Activated T-cell treated with anti-CD3 and anti-CD28 coated beads, Interleukin-2, amount 50 U/mL, for 4 hours (primary cell): Measurements from ENCODE around the gene VWA5A. TPM values are rescaled to one million over a fixed set of nuclear protein-coding genes. Genes with fewer than 3 reads are reported as not detected.
"Not testable (repeated sequence)": the region's sequence is repeated elsewhere in the genome, so short reads cannot be mapped to it uniquely, and the experiment has no call there.

Source experiments
- ATAC-seq, 2 donors: fragments of 200-7000 bp; cut with Tn5 transposase; one replicate each; pipeline ENCODE4 v1.10.0; 2021
- DNase-seq: peaks from one replicate; pipeline ENCODE4 v3.0.0-alpha.2; 2020
- H3K27me3 Mint-ChIP-seq: one replicate; pipeline ENCODE4 v1.8.0; 2021; ENCODE audit warnings: low read depth, mixed read lengths
- H3K36me3 Mint-ChIP-seq: one replicate; pipeline ENCODE4 v1.8.0; 2022; ENCODE audit warnings: mixed read lengths; ENCODE audit not compliant: insufficient read depth
- H3K4me1 Mint-ChIP-seq: one replicate; pipeline ENCODE4 v1.8.0; 2021; ENCODE audit warnings: low read depth, mixed read lengths
- H3K4me3 Mint-ChIP-seq: one replicate; pipeline ENCODE4 v1.8.0; 2021; ENCODE audit warnings: mild to moderate bottlenecking, moderate library complexity, mixed read lengths
- H3K9me3 Mint-ChIP-seq: one replicate; pipeline ENCODE4 v1.8.0; 2021; ENCODE audit warnings: mixed read lengths
- total RNA-seq, 3 donors: library from RNA; stranded (reverse); gene quantifications; one replicate each; pipeline ENCODE4 v1.2.1, GENCODE V29; 2021

Gene VWA5A
- total RNA-seq, 3 donors from 2014 or later, result 1.5 to 1.8 (median 1.7) TPM

- H3K36me3 Mint-ChIP-seq, ATAC-seq, H3K9me3 Mint-ChIP-seq, DNase-seq, H3K4me1 Mint-ChIP-seq, H3K4me3 Mint-ChIP-seq, H3K27me3 Mint-ChIP-seq: not testable (repeated sequence)
Observed at GRCh38 chr11:124170315-124170714, 55.1 kb downstream of the VWA5A start.

DNA sequence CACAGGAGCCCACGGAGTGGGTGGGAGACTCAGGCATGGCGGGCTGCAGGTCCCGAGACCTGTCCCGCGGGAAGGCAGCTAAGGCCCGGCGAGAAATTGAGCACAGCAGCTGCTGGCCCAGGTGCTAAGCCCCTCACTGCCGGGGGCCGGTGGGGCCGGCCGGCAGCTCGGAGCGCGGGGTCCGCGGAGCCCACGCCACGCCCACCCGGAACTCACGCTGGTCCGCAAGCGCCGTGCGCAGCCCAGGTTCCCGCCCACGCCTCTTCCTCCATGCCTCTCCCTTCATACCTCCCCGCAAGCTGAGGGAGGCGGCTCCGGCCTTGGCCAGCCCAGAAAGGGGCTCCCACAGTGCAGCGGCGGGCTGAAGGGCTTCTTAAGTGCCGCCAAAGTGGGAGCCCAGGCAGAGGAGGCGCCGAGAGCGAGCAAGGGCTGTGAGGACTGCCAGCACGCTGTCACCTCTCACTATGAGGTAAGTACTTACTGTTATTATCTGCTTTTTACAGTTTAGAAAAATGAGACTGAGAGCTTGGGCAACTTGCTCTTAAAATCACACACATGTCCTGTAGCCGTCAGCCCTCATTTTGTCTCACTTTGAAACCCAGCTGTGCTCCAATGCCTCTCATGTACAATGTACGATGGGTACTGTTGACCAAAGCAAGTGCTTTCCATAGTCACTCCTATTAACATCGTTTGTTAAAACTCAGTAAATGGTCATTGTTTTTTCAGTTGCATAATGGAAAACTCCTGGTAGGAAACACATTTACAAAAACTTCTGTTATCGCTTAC lies 55.7 kb downstream of the VWA5A start:
- DNase-seq (no peak), ATAC-seq (no peak)
- Mint-ChIP-seq H3K9me3 (no peaks in the 10 kb centered on the region), H3K4me3 (no peak overlapping the region), H3K36me3 (no peaks in the 10 kb centered on the region), H3K27me3 (peaks cover 7% of the 10 kb centered on the region), H3K4me1 (no peaks in the 10 kb centered on the region)

- H3K9me3 Mint-ChIP-seq, result no peaks in the 10 kb centered on the region
- DNase-seq, result no peak
- H3K4me3 Mint-ChIP-seq, result no peak overlapping the region
- no peak for ATAC-seq
- no peaks in the 10 kb centered on the region for H3K4me1 Mint-ChIP-seq
- peaks cover under 1% of the 10 kb centered on the region for H3K27me3 Mint-ChIP-seq
- H3K36me3 Mint-ChIP-seq, result no peaks in the 10 kb centered on the region
Observed at GRCh38 chr11:124172101-124172500, 56.9 kb downstream of the VWA5A start.

DNA sequence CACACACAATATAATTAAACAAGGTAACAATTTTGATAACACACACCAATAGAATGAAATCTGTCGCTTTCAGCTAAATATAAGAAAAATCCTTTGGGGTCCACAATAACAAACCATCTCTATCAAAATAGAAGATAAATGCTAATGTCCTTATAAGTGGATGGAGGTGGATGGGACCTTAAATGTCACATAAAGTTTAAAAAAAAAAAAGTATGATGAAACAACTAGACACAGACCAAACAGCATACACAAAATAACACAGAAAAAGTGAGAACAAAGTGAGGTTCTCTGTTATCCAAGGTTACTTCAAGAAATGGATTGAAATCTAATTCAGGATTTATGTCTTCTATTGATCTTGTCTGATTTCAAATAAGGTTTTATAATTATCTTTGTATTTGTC lies 57.3 kb downstream of the VWA5A start:
- Mint-ChIP-seq H3K9me3 (no peaks in the 10 kb centered on the region), H3K4me3 (no peak overlapping the region), H3K27me3 (no peaks in the 10 kb centered on the region), H3K4me1 (no peaks in the 10 kb centered on the region), H3K36me3 (no peaks in the 10 kb centered on the region)
- no peak for DNase-seq
- ATAC-seq, result no peak

- H3K27me3 Mint-ChIP-seq, result no peaks in the 10 kb centered on the region
- no peaks in the 10 kb centered on the region for H3K9me3 Mint-ChIP-seq
- no peak for ATAC-seq
Observed at GRCh38 chr11:124174001-124174583, 58.8 kb downstream of the VWA5A start.

DNA sequence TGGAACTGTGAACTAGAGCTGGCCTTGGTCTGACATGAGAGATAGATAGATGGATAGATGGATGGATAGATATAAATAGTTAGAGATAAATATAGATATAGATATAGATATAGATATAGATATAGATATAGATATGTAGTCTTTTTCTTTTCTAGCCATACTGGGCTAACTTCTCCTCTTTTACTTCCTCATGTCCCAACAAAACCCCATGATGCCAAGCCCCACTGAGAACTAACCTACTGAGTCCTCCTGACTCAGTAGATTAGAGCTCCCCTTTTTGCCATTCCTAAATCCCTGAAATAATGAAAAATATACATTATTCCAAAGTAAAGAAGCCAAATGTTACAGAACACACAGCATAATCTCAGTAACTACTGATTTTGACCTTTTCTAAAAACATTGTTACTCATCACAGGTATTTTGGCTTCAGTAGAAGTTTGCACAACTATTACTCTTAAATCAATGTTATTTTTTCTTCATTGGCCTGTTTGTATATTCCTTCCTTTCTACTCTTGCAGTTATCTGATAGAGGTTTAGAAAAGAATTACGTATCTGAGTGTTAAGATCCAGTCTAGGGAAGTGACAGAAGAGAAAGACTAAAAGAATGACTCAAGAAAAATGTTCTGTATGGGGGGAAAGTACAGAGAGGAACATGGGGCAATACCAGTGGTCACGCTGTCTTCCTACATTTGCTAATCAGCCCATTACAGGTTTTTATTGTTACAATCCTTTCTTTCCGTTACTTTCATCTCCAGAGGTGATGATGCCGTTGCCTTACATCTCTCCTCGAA lies 61.9 kb downstream of the VWA5A start:
- Mint-ChIP-seq H3K27me3 (no peaks in the 10 kb centered on the region), H3K4me1 (no peaks in the 10 kb centered on the region), H3K9me3 (no peaks in the 10 kb centered on the region), H3K36me3 (no peaks in the 10 kb centered on the region), H3K4me3 (no peak overlapping the region)
- ATAC-seq (no peak), DNase-seq (no peak)

More at GRCh38 chr11:124174001-124174583, 58.8 kb downstream of the VWA5A start:
- DNase-seq, result no peak
- no peaks in the 10 kb centered on the region for H3K4me1 Mint-ChIP-seq
- no peaks in the 10 kb centered on the region for H3K36me3 Mint-ChIP-seq
- no peak overlapping the region for H3K4me3 Mint-ChIP-seq

GRCh38 chr11:124179310-124179709 lies 64.1 kb downstream of the VWA5A start:
- no peaks in the 10 kb centered on the region for H3K9me3 Mint-ChIP-seq
- H3K27me3 Mint-ChIP-seq, result no peaks in the 10 kb centered on the region
- no peaks in the 10 kb centered on the region for H3K36me3 Mint-ChIP-seq
- H3K4me1 Mint-ChIP-seq, result no peaks in the 10 kb centered on the region
- DNase-seq (no peak), ATAC-seq (no peak)
- H3K4me3 Mint-ChIP-seq, result no peak overlapping the region

DNA sequence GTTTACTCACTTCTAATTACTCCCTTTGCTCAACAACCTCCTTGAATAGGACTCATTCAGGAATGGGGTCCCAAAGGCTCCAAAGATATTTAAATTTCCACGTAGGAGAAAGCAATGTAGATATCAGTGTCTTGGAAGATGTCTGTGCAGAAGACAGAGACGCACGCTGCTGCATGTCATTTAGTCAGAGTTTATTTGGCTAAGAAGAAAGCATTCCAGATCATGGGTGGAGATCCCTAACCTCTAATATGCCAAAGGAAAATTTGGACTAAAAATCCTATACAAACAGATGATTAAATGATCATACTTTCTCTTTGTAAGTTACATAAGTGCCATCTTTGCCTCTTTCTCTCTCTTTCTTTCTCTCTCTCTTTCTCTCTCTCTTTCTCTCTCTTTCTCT lies 67.8 kb downstream of the VWA5A start, which contains the start of gene OR10D3:
OR10D3 (plus strand) TSS at position 278 of the 400 bp plus-strand sequence. CDS start 1,925 bp downstream, outside the sequence.
- Mint-ChIP-seq H3K36me3 (no peaks in the 10 kb centered on the region), H3K27me3 (no peaks in the 10 kb centered on the region), H3K4me3 (no peak within 1 kb of the TSS), H3K4me1 (no peaks in the 10 kb centered on the region), H3K9me3 (no peaks in the 10 kb centered on the region)
- DNase-seq (no peak), ATAC-seq (no peak)

GRCh38 chr11:124190298-124191139 lies 75.3 kb downstream of the VWA5A start:
- no peaks in the 10 kb centered on the region for H3K4me1 Mint-ChIP-seq
- H3K36me3 Mint-ChIP-seq, result no peaks in the 10 kb centered on the region
- H3K4me3 Mint-ChIP-seq, result no peak overlapping the region
- H3K27me3 Mint-ChIP-seq, result peaks cover 12% of the 10 kb centered on the region
- DNase-seq (no peak), ATAC-seq (no peak)
- H3K9me3 Mint-ChIP-seq, result no peaks in the 10 kb centered on the region

GRCh38 chr11:124193221-124194010 lies 78.2 kb downstream of the VWA5A start:
- Mint-ChIP-seq H3K4me1 (no peaks in the 10 kb centered on the region), H3K27me3 (peaks cover 12% of the 10 kb centered on the region), H3K9me3 (no peaks in the 10 kb centered on the region), H3K36me3 (no peaks in the 10 kb centered on the region), H3K4me3 (no peak overlapping the region)
- DNase-seq (no peak), ATAC-seq (no peak)

DNA sequence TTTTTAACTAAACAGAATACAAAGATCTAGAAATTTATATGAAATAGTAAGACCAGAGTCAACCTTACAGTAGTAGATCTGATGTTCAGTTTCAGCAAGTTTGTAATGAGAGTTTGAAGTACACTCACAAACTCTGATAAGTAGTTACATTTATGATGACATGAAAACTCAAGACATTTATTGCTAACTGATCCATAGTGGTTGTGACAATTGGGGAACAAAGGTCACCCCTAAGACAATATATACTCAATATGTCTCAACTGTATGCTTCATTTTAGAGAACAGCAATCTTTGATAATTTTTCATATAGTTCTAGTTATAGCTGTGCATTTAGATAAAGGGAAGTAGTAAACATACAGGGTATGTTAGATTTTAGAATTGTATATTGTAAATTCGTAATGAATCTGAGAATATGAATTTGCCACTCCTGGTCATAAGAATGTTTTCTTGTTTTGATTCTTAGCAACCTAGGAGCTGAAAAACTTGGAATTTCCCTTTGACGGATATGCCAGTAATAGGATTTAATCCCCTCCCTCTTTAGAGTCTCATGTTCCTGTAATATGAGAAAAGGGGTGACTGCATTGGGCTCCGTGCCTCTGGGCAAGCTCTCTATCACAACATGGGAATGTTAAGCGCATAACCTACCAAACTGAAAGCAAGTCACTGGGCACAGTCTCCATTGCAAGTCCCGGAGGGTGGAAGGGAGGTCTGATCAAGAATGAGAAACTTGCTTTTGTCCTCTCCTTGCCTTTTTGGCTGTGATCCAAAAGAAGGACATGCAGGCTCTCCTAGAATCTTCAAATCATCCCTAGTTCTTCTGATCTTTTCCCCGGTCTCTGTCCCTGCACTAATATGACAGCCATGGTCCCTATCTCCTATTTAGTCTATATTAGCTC lies 79.3 kb downstream of the VWA5A start:
- DNase-seq (no peak), ATAC-seq (no peak)
- peaks cover 9% of the 10 kb centered on the region for H3K27me3 Mint-ChIP-seq
- H3K4me3 Mint-ChIP-seq, result no peak overlapping the region
- H3K36me3 Mint-ChIP-seq, result no peaks in the 10 kb centered on the region
- no peaks in the 10 kb centered on the region for H3K4me1 Mint-ChIP-seq
- H3K9me3 Mint-ChIP-seq, result no peaks in the 10 kb centered on the region

GRCh38 chr11:124195189-124195734 lies 80.0 kb downstream of the VWA5A start:
- DNase-seq (no peak), ATAC-seq (peak; percentile 62 to 71)
- Mint-ChIP-seq H3K4me3 (no peak overlapping the region), H3K9me3 (no peaks in the 10 kb centered on the region), H3K4me1 (no peaks in the 10 kb centered on the region), H3K27me3 (peaks cover 9% of the 10 kb centered on the region), H3K36me3 (no peaks in the 10 kb centered on the region)
